ENCODE measurements around the gene NDUFA11.

Gene NDUFA11

GRCh38 chr19:5903624-5904351 lies at the start of gene NDUFA11:
TSS of gene NDUFA11 (minus strand) at chr19:5903790. CDS start at chr19:5903708, 82 bp downstream.
- DNase-seq (ENCODE audit: low spot score) = peak; percentile 95

DNA sequence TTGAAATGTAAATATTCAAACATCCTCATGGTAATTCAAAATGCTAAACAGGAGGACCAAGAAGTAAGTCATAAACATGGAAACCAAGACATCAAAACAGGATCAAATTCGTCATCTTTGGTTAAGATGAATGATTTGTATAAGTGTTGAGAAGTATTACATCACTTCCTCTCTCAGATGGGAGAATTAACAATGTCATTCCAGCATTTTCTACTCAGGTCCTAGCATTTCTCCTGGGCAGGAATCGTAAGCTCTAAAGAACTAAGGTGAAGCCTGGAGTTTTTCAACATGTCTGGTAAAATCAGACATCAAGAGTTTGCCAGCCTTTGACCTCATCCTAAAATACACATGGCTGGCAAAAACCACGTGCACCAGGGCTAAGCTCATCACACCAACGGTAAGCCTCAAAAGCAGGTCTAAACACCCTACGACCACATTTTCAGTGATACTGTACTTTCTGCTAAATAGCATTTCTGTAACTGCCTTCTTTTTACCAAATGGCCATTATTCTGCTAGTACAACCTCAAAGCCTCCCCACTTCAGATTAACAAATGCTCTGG lies 49.5 kb upstream of the NDUFA11 start:
- DNase-seq (ENCODE audit: low spot score) = no peak

DNA sequence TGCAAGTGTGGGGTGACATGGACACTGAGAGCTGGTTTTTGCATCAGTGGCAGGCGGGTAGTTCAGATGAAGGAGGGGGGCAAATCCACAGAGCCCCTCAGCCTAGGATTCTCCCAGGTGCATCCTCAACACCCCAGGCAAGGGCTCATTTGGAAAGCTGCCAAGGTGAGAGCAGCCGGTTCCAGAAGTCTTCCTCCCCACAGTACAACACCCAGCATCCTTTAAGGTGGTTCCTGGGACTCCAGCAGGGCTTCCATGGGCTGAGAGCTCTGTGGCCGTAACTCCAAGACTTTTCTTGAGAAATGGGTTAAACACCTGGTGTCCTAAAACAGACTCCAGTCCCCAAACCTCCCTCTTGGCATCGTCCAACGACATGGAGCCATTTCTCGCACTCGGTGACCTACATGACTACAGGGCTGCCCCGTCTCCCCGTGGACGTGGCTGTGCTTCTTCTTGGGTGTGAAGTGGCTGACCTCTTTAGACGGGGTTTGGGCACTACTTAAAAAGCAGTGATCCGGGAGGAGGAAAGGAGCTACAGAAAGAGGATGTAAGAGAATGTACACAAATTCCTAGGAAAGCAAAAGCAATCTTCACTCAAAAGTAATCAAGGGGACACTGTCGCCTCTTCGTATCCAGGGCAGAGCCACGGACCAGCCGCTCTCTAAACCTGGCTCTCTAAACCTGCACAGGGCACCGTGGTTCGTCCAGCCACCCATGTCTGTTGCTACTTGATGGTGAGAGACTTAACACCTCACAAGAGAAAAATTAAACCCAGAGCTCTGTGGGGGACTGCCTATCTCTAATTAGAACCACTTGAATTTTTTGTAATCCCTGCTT lies 48.8 kb upstream of the NDUFA11 start:
- no peak for DNase-seq (ENCODE audit: low spot score)

GRCh38 chr19:5951338-5951861 lies 47.8 kb upstream of the NDUFA11 start:
- no peak for DNase-seq (ENCODE audit: low spot score)

GRCh38 chr19:5950741-5951140 lies 47.2 kb upstream of the NDUFA11 start:
- DNase-seq (ENCODE audit: low spot score) = no peak

DNA sequence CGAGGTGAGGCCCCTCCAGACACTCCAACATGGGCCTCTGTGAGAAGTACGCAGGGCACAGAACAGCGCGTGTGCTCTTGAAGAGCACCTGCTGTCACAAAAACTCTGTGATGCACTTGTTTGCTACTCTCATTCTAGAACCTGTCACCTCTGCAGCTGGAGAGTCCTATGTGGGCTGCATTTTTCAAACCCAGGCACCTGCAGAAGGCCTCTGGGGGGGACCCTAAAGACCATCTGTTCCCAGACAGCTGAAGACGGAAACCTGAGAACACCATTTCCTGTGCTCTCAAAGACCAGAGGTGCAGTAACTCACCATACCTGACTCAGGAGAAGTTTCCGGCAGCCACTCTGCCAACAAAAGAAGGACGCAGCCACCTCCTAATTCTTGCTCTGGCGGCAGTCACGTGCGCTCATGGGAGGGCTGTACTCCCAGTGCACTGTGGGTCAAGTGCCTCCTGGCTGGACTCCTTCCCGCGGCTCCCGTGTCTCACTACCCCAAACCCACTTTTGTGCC lies 46.3 kb upstream of the NDUFA11 start:
- DNase-seq (ENCODE audit: low spot score) = no peak

- DNase-seq (ENCODE audit: low spot score) = no peak
Observed at GRCh38 chr19:5948752-5949564, 45.4 kb upstream of the NDUFA11 start.

- peak; percentile 72 for DNase-seq (ENCODE audit: low spot score)
Observed at GRCh38 chr19:5947435-5947834, 43.8 kb upstream of the NDUFA11 start.

GRCh38 chr19:5943623-5944022 lies 40.0 kb upstream of the NDUFA11 start:
- no peak for DNase-seq (ENCODE audit: low spot score)

DNA sequence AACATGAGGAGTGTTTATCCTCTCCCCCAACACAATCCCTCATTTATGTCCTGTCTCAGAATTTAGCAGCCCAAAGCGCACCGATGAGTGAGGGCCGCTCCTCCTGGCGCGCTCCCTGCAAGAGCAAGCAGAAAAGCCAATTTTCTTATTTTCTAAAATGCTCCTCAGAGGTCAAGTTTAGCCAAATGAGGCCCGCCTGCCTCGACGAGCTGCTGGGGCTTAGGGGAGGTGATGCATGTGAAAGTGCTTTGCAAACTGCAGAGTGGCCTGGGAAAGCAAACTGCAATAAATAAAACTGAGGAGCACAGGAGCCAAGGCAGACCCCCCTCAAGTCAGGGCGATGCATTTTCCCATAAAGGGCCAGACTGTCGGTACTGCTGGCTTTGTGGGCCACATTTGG lies 39.5 kb upstream of the NDUFA11 start:
- DNase-seq (ENCODE audit: low spot score) = no peak

GRCh38 chr19:5941673-5942072 lies 38.1 kb upstream of the NDUFA11 start:
- no peak for DNase-seq (ENCODE audit: low spot score)

- DNase-seq (ENCODE audit: low spot score) = no peak
Observed at GRCh38 chr19:5940260-5941208, 36.9 kb upstream of the NDUFA11 start.

- no peak for DNase-seq (ENCODE audit: low spot score)
Observed at GRCh38 chr19:5937550-5937949, 34.0 kb upstream of the NDUFA11 start.

GRCh38 chr19:5936292-5936592 lies 32.7 kb upstream of the NDUFA11 start:
- no peak for DNase-seq (ENCODE audit: low spot score)

- no peak for DNase-seq (ENCODE audit: low spot score)
Observed at GRCh38 chr19:5935473-5936291, 32.1 kb upstream of the NDUFA11 start.

DNA sequence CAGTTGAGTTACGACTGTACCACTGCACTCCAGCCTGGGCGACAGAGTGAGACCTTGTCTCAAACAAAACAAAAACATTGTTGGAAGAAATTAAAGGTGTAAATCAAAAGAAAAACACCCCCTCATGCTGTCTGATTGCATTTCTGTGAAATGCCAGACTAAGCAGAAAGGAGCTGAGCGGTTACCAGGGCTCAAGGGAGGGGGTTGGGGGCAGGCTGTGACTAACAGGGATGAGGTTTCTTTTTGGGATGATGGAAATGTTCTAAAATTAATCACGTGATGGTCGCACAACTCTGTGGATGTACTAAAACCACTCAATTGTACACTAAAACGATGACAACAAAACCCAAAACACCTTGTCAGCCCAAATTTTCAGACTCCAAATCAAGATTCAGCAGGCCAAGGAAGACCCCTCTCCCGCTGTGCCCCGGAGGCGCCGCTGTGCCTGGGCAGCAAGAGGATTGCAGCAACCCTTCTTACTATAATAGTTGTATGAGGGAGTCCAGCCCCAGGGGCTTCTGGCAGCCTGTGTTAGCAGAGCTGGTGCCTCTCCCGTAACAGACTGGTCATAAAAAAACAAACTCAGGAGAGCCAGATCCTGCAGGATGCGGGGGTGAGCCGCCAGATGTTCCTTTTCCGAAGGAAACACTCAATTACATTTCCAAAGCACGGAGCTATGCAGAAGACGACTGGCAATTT lies 31.3 kb upstream of the NDUFA11 start:
- DNase-seq (ENCODE audit: low spot score) = peak; percentile 69

GRCh38 chr19:5934069-5934401 lies 30.4 kb upstream of the NDUFA11 start:
- DNase-seq (ENCODE audit: low spot score) = no peak

GRCh38 chr19:5933391-5934068 lies 29.9 kb upstream of the NDUFA11 start:
- no peak for DNase-seq (ENCODE audit: low spot score)
